NCI-H187 (cell line): Measurements from ENCODE around the gene PRDM2.
A peak's percentile ranks its signal among the peaks of the same experiment; 100 is the strongest.

Experiments
- DNase-seq, 2 experiments: peaks; one replicate each; lab custom pipeline; 2025; lab: John Stamatoyannopoulos, UW

The PRDM2 gene

DNA sequence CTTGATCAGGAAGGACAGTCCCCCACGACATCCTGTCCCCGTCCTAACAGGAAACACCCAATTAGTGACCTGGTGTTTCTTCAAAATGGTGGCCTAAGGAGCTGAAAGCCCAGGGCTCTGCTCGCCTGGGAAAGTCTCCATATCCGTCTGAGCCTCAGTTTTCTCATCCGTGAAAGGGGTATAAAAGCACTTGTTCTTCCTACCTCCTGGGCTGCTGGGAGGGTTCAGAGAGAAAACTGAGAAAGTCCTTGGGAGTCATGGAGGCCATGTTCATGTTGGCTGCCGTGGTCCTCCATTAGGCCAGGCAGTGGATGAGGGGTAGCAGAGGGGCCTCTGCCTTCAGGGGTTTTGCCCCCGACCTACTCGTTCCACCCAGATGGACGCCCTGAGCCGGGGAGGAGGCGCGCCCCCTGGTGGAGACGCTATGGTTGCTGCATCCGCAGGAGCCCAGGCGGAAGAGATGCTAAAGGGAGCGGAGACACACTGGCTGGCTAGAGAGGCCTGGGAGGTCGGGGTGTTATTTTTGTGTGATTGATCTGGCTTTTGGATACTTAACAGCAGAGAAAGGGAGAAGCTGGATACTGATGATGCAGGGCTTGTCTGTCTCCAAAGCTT lies 113.5 kb downstream of the PRDM2 start:
- DNase-seq: no peak

DNA sequence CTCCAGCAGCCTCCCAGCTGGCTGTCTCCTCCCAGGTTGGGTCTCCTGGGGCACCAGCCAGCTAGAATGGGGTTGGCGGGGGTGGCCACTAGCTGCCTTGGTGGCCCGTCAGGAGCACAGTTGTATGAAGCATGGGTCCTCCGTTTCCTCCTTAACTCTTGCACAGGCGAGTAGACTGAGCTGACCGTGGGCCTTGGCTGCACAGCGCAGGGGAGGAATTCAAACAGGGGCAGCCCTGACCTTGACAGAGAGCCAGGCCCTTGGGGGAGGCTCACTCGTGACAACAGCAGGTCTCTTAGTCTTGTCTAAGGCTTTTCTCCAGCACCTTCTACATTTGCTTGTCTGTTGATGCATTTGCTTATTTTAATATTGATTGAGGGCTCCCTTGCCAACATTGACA lies 114.1 kb downstream of the PRDM2 start:
- DNase-seq: no peak

GRCh38 chr1:13816016-13816760 lies 116.2 kb downstream of the PRDM2 start:
- DNase-seq: no peak

DNA sequence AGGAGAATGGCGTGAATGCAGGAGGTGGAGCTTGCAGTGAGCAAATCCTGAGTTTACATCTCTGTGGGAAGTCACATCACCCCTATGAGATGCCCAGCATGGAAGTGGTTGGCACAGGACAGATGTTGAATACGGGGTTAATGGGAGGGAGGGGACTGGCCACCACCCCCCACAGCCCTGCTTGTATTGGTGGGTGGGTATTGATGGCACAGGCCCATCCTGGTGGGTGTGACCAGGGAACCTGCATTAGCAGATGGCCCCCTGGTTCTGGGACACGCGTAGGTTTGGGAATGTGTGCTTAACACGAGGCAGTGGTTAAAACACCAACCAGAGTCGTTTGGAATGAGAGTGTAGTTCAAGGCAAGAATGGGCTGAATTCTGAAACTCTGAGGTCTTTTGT lies 117.9 kb downstream of the PRDM2 start:
- DNase-seq: no peak

GRCh38 chr1:13818926-13819325 lies 118.9 kb downstream of the PRDM2 start:
- DNase-seq: no peak

- no peak for DNase-seq
Observed at GRCh38 chr1:13819642-13820041, 119.7 kb downstream of the PRDM2 start.

GRCh38 chr1:13820055-13820454 lies 120.1 kb downstream of the PRDM2 start:
- DNase-seq: no peak

DNA sequence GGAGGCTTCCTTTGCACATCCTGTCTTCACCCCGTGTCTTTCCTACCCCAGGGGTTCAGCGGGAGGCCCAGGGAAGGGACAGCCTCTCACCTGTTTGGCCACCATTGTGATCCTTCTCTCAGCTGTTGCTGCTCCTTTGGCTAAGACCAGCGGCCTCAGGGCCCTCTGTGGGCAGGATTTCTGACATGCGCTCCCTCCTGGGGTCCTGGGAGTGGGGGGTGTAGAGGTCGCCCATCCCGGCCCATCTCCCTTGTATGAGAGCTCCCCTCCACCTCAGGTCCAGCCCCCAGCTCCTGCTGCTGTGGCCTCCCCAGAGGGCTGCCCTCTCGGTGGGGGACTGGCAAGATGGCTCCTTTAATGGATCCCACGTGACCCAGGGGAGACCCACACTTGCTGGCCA lies 120.5 kb downstream of the PRDM2 start:
- no peak for DNase-seq

DNA sequence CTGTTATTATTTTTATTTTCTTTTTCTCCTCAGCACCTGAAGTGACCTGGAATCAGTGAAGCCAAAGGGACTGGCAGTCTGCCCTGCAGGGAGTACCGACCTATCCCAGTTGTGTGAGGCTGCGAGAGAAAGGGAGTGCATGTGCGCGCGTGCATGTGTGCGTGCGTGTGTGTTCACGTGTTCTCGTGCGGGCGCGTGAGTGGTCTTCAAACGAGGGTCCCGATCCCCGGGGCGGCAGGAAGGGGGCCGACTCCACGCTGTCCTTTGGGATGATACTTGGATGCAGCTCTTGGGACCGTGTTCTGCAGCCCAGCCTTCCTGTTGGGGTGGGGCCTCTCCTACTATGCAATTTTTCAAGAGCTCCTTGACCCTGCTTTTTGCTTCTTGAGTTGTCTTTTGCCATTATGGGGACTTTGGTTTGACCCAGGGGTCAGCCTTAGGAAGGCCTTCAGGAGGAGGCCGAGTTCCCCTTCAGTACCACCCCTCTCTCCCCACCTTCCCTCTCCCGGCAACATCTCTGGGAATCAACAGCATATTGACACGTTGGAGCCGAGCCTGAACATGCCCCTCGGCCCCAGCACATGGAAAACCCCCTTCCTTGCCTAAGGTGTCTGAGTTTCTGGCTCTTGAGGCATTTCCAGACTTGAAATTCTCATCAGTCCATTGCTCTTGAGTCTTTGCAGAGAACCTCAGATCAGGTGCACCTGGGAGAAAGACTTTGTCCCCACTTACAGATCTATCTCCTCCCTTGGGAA lies 123.3 kb downstream of the PRDM2 start:
- DNase-seq: no peak

DNA sequence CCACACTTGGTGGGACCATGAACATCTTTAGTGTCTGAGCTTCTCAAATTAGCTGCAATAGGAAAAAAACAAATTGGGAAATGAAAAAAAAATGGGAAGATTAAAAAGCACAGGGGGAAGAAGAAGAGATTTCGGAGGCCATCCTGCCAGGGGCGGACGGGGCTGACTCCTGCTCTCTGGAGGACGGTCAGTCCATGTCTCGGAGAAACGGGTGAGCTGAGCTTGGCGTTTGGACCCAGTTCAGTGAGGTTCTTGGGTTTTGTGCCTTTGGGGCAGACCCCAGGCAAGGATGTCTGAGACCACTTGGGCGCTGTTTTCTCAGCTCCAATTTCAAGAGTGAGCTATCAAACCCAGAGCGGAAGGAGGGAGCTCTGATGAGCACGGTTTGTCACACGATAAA lies 123.9 kb downstream of the PRDM2 start:
- no peak for DNase-seq

GRCh38 chr1:13824626-13825025 lies 124.6 kb downstream of the PRDM2 start:
- no peak for DNase-seq

GRCh38 chr1:13825033-13825432 lies 125.0 kb downstream of the PRDM2 start:
- no peak for DNase-seq

GRCh38 chr1:13826009-13826408 lies 126.0 kb downstream of the PRDM2 start:
- DNase-seq: no peak

GRCh38 chr1:13826591-13826990 lies 126.6 kb downstream of the PRDM2 start:
- no peak for DNase-seq

- no peak for DNase-seq
Observed at GRCh38 chr1:13828454-13829151, 128.6 kb downstream of the PRDM2 start.

DNA sequence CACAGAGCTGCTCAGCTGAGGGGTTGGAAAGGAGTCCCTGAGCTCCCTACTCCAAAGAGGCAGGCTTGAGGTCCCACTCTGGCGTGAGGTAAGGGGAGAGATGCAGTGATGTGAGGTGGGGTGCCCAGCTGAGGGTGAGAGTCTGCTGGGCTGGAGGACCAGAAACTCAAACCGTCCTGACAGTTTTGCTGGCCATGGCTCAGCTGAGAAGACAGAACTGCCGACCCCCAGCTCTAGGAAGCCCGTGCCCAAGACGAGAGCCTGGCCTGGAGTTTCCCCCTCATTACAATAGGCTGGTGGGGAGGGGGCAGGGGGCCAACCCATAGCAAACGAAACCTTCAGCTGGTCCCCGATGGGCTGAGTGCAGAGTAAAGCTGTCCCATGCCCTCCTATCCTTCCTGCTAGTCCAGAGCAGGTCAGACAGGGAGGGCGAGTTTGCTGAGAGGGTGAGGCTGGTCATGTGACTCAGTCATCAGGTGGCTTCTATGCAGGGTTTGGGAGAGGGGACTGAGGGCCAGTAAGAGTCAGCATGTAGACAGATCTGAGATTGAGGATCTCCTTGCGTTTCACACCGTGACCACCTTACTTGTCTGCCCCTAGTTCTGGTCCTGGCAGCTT lies 129.3 kb downstream of the PRDM2 start:
- DNase-seq: no peak

GRCh38 chr1:13830170-13830569 lies 130.2 kb downstream of the PRDM2 start:
- no peak for DNase-seq

DNA sequence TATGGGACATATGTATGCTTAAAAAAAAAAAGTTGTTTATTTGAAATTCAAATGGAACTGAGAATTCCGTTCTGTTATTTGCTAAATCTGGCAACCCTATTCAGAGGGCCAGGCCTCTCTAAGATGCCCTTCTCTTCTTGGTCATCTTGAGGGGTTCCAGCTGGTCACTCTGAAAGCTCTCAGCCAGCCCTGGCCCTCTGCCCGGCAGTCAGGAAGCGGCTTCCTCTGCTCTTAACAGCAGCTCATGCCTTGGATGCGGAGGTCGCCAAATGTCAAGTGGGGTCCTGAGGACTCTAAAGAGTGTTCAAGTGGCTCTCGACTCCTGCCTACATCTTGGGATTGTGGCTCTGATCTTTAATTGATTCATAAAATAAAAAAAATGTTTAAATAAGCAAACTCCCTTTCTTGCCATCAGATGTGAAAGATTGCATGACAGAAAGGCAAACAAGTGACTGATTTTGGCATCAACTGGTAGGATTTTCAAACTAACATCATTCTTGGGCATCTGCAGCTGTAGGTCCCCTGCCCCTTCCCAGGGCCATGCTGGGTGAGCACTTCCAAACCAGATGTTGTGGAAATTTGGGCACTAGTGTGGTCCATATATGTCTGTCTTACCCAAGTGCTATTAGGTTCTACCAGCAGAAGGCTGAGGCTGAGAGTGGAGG lies 130.8 kb downstream of the PRDM2 start:
- DNase-seq: no peak

DNA sequence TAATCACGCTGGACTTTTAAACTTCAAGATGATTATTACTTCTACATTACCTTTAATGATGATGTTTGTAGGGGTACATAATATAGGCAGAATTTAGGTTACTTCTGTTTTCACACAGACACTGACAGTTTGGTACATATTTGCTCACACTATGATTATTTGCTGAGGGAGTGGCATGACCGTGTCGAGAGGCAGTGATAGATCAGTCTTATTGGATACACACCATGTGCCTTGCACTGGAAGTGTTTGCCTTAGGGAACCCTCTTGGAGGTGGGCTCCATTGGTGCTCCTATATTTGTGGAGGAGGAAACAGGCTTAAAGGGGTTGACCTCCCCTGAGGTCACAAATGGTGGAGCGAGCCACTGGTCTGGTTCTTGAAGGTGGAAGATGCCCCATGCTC lies 132.1 kb downstream of the PRDM2 start:
- DNase-seq: no peak

DNA sequence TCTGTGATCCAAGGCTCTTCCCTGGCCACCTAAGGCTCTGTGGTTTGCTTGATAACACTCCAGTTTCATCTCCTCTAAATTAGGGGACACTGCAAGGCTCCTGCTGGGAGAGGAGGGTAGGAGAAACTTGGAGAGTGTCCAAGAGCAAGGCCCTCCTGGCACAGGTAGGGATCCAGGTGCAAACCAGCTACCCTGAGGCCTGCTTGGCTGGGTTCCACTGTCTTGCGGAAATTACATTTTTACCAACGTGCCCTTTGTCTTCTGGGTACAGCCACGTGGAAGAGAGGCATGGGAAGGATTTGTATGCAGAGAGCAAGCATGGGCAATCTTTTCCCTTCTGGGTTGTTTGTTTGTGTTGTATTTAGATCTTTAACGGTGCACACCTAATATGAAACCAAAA lies 132.5 kb downstream of the PRDM2 start:
- peak; percentile 38 to 59 for DNase-seq

DNA sequence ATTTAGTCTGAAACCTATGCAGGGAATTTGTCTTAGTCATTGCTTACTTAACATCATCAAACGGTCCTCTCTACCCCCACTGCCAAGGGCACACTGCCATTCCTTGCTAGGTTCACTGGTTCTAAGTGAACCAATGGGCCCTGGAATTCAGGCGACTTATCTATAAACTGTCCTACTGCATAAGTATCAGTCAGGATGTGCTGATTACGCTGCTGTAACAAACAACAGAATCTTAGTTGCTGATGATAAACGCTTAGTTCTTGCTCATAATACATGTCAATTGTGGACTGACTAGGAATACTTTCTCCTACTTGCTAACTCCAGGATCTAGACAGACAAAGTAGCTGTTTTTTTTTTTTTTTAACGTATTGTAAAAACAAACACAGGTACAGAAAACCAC lies 136.1 kb downstream of the PRDM2 start:
- DNase-seq: no peak

- DNase-seq: no peak
Observed at GRCh38 chr1:13836631-13837030, 136.6 kb downstream of the PRDM2 start.
